Nephron progenitor cell (in vitro differentiated cells): Measurements from ENCODE around the gene MCRIP1.

Experiments
- DNase-seq: peaks from one replicate; pipeline ENCODE4 v3.0.0; 2021
- H3K27ac Mint-ChIP-seq: 2 replicates; pipeline ENCODE4 v1.8.0; 2021; ENCODE audit warnings: mild to moderate bottlenecking, moderate library complexity, mixed read lengths
- H3K27me3 Mint-ChIP-seq: 2 replicates; pipeline ENCODE4 v1.8.0; 2021; ENCODE audit warnings: mild to moderate bottlenecking, low read depth, mixed read lengths; ENCODE audit not compliant: poor library complexity
- H3K36me3 Mint-ChIP-seq: 2 replicates; pipeline ENCODE4 v1.8.0; 2021; ENCODE audit warnings: low read depth, mixed read lengths
- H3K4me1 Mint-ChIP-seq: 2 replicates; pipeline ENCODE4 v1.8.0; 2021; ENCODE audit warnings: mixed read lengths
- H3K4me3 Mint-ChIP-seq: 2 replicates; pipeline ENCODE4 v1.8.0; 2021; ENCODE audit warnings: mild to moderate bottlenecking, moderate library complexity, mixed read lengths
- H3K9me3 Mint-ChIP-seq: 2 replicates; pipeline ENCODE4 v1.8.0; 2021; ENCODE audit warnings: mild to moderate bottlenecking, moderate library complexity, mixed read lengths
- CTCF ChIP-seq: fragments of 200-600 bp; sonication (generic); IDR thresholded peaks from 2 replicates; pipeline ENCODE4 v1.5.0; 2021; ENCODE audit warnings: antibody characterized with exemption

Gene MCRIP1

GRCh38 chr17:81807210-81807719 is 25.8 kb downstream of the MCRIP1 start:
- H3K27ac Mint-ChIP-seq = no peak overlapping the region
- peaks cover 61% of the 10 kb centered on the region for H3K27me3 Mint-ChIP-seq
- TF ChIP-seq CTCF = no peak

GRCh38 chr17:81806461-81807209 is 26.5 kb downstream of the MCRIP1 start:
- H3K9me3 Mint-ChIP-seq = no peaks in the 10 kb centered on the region
- DNase-seq = no peak
- H3K4me3 Mint-ChIP-seq = no peak overlapping the region
- TF ChIP-seq CTCF = no peak
- no peaks in the 10 kb centered on the region for H3K36me3 Mint-ChIP-seq
- H3K27ac Mint-ChIP-seq = no peak overlapping the region
- peaks cover 22% of the 10 kb centered on the region for H3K4me1 Mint-ChIP-seq
- peaks cover 67% of the 10 kb centered on the region for H3K27me3 Mint-ChIP-seq

More at GRCh38 chr17:81807210-81807719, 25.8 kb downstream of the MCRIP1 start:
- no peaks in the 10 kb centered on the region for H3K9me3 Mint-ChIP-seq
- peaks cover 20% of the 10 kb centered on the region for H3K4me1 Mint-ChIP-seq
- H3K4me3 Mint-ChIP-seq = no peak overlapping the region
- no peak for DNase-seq
- H3K36me3 Mint-ChIP-seq = no peaks in the 10 kb centered on the region

- peaks cover 75% of the 10 kb centered on the region for H3K27me3 Mint-ChIP-seq
Measured at GRCh38 chr17:81805707-81806460, 27.2 kb downstream of the MCRIP1 start.

GRCh38 chr17:81804559-81805399 is 28.3 kb downstream of the MCRIP1 start:
- Mint-ChIP-seq H3K27me3 (peaks cover 86% of the 10 kb centered on the region), H3K4me1 (peaks cover 22% of the 10 kb centered on the region), H3K36me3 (peaks cover 3% of the 10 kb centered on the region), H3K27ac (no peak overlapping the region), H3K4me3 (peak overlapping the region; percentile 83), H3K9me3 (peaks cover 16% of the 10 kb centered on the region)
- no peak for TF ChIP-seq CTCF
- peak; percentile 44 for DNase-seq

More at GRCh38 chr17:81805707-81806460, 27.2 kb downstream of the MCRIP1 start:
- Mint-ChIP-seq H3K4me1 (peaks cover 22% of the 10 kb centered on the region), H3K9me3 (peaks cover 5% of the 10 kb centered on the region), H3K27ac (no peak overlapping the region), H3K4me3 (no peak overlapping the region), H3K36me3 (no peaks in the 10 kb centered on the region)
- DNase-seq = no peak
- TF ChIP-seq CTCF = no peak

- peak; percentile 62 for DNase-seq
- Mint-ChIP-seq H3K4me3 (peak within 1 kb of the TSS; percentile 83), H3K9me3 (peaks cover 24% of the 10 kb centered on the region), H3K27me3 (peaks cover 87% of the 10 kb centered on the region), H3K27ac (no peak within 1 kb of the TSS), H3K4me1 (peaks cover 14% of the 10 kb centered on the region), H3K36me3 (peaks cover 12% of the 10 kb centered on the region)
- no peak for TF ChIP-seq CTCF
Measured at GRCh38 chr17:81803728-81804558, 29.1 kb downstream of the MCRIP1 start, which contains the start of gene GCGR. Gene GCGR (plus strand): TSS chr17:81804150. CDS start chr17:81809019, 4,869 bp downstream.
